IMR-90 (cell line): ENCODE measurements around the gene PPP1R37.

Source experiments
- CEBPB ChIP-seq: IDR thresholded peaks from 2 replicates; pipeline ENCODE4 v1.6.1; 2012; ENCODE audit warnings: low read depth, low read length, improper control_type of control experiment
- CTCF ChIP-seq: conservative IDR thresholded peaks from 2 replicates; pipeline ENCODE4 v1.5.1; 2012; ENCODE audit warnings: mild to moderate bottlenecking, low read depth, low read length, improper control_type of control experiment
- POLR2A ChIP-seq: IDR thresholded peaks from 2 replicates; pipeline ENCODE4 v1.6.1; 2012; ENCODE audit warnings: mild to moderate bottlenecking, low read depth, low read length
- USF2 ChIP-seq: fragments of 150-350 bp; IDR thresholded peaks from 2 replicates; pipeline ENCODE4 v1.6.1; 2017; ENCODE audit warnings: mild to moderate bottlenecking, antibody characterized with exemption, low read length, low read depth

GRCh38 chr19:45100846-45101252 lies 7.9 kb downstream of the PPP1R37 start:
- TF ChIP-seq POLR2A (no peak), CEBPB (no peak), CTCF (no peak), USF2 (peak; percentile 34; the same call in 1 of the 2 replicates)
